NCI-H2227 (cell line): ENCODE results near the gene ASXL1.
"Not testable (repeated sequence)": the region's sequence is repeated elsewhere in the genome, so short reads cannot be mapped to it uniquely, and the experiment has no call there.

Experiments
- DNase-seq: peaks from one replicate; lab custom pipeline; 2025; ENCODE audit not compliant: unreplicated experiment; lab: John Stamatoyannopoulos, UW

The ASXL1 gene

GRCh38 chr20:32336918-32337347 is 21.2 kb upstream of the ASXL1 start:
- DNase-seq: peak; percentile 40

GRCh38 chr20:32337937-32338661 is 20.0 kb upstream of the ASXL1 start:
- no peak for DNase-seq

- no peak for DNase-seq
Measured at GRCh38 chr20:32338665-32339064, 19.5 kb upstream of the ASXL1 start.

- DNase-seq: peak; percentile 34
Measured at GRCh38 chr20:32339116-32339515, 19.0 kb upstream of the ASXL1 start.

- DNase-seq: not testable (repeated sequence)
Measured at GRCh38 chr20:32341053-32341452, 17.1 kb upstream of the ASXL1 start.

GRCh38 chr20:32343439-32343838 is 14.7 kb upstream of the ASXL1 start:
- DNase-seq: no peak

- peak; percentile 34 for DNase-seq
Measured at GRCh38 chr20:32344835-32345506, 13.2 kb upstream of the ASXL1 start.

GRCh38 chr20:32348207-32348606 is 9.9 kb upstream of the ASXL1 start:
- no peak for DNase-seq

- no peak for DNase-seq
Measured at GRCh38 chr20:32350421-32350820, 7.7 kb upstream of the ASXL1 start.

GRCh38 chr20:32352121-32352720 is 5.9 kb upstream of the ASXL1 start:
- no peak for DNase-seq

- no peak for DNase-seq
Measured at GRCh38 chr20:32353848-32354496, 4.2 kb upstream of the ASXL1 start.

GRCh38 chr20:32354592-32355416 is 3.3 kb upstream of the ASXL1 start:
- DNase-seq: no peak

- DNase-seq: no peak
Measured at GRCh38 chr20:32355417-32355841, 2.7 kb upstream of the ASXL1 start.

GRCh38 chr20:32355907-32356621 is 2.1 kb upstream of the ASXL1 start:
- not testable (repeated sequence) for DNase-seq

- DNase-seq: peak; percentile 24
Measured at GRCh38 chr20:32356622-32357374, 1.3 kb upstream of the ASXL1 start.

GRCh38 chr20:32357375-32357868 is 709 bp upstream of the ASXL1 start:
- peak; percentile 74 for DNase-seq

GRCh38 chr20:32358632-32358882 is 426 bp downstream of the ASXL1 start:
- no peak for DNase-seq

GRCh38 chr20:32358883-32359632 is 927 bp downstream of the ASXL1 start:
- peak; percentile 81 for DNase-seq
